Endometrium (tissue), 2 donors: ENCODE measurements around the gene IL18.

Experiments
- FAIRE-seq: peaks from 2 replicates; lab custom pipeline; 2012; peaks lifted over from hg19 to GRCh38; lab: Jason Lieb, UNC
- donor health status: control.
- donor health status: control.

Gene IL18

GRCh38 chr11:112121981-112122615 is 41.8 kb downstream of the IL18 start:
- no peak for FAIRE-seq

DNA sequence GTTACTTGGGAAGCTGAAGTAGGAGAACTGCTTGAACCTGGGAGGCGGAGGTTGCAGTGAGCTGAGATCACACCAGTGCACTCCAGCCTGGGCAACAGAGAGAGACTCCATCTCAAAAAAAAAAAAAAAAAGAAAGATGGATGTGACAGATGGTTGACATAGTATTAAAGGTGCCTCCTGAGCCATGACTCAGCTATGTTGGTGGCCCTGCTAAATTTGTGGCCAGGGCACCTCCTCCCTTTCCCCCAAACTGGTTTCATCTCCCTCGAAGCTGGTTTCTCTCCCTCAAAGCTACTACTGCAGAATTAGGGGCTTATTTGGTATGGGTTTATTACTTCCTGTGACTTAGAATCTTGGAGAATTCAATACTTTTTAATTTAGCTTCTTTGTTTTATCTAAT is 45.7 kb downstream of the IL18 start:
- no peak for FAIRE-seq

DNA sequence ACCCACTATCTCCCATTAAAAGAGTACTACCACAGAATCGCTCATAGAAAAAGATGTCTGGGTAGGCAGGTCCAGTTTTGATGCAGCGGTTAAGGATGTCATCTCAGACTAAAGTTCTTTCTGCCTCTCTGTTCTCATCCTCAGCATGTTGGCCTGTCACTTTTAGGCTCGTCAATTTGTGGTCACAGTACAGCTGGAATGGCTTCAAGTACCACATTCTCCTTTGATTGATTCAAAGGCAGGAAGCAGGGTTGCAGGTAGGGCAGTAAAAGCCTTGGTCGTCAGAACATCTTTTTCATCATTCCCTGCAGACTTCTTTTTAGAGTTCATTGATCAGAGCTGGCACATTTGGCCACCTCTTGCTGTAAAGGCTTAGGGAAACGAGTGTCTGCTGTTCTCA is 48.5 kb downstream of the IL18 start:
- no peak for FAIRE-seq

- no peak for FAIRE-seq
These were observed 49.4 kb downstream of the IL18 start for GRCh38 chr11:112114460-112114859.

DNA sequence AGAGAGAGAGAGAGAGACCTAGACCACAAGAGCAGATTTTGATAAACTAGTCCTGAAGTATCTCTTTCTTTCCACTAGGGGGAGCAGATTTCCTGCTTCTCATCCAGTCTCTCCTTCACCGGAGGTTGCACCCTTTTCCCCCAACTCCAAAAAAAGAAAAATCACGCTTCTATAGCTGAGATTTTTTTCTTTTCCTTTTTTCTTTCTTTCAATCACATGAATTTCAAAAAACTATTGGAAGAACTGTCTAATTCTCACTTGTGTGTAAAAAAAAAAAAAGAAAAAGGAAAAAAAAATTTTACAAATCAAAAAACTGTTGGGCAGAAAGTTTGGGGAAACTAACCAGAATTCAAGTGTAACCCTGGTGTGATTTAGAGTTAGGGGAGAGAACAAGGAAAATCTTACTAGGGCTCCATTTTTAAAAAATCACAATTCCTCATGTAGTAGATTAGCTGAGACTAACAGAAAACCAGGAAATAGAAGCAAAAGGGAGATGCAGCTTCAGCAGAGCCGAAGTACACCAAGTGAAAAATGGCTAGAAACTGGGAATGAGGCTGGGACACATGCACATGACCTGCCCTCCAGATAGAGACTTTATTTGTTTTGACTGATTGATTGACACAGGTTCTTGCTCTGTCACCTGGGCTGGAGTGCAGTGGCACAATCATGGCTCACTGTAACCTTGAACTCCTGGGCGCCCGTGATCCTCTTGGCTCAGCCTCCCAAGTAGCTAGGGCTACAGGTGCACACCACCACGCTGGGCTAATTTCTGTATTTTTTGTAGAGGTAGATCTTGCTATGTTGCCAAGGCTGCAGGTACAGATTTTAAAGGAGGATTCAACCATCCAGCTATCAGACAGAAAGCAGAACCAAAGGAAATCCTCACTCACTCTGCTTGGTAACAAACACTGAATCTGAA is 50.1 kb downstream of the IL18 start:
- no peak for FAIRE-seq

DNA sequence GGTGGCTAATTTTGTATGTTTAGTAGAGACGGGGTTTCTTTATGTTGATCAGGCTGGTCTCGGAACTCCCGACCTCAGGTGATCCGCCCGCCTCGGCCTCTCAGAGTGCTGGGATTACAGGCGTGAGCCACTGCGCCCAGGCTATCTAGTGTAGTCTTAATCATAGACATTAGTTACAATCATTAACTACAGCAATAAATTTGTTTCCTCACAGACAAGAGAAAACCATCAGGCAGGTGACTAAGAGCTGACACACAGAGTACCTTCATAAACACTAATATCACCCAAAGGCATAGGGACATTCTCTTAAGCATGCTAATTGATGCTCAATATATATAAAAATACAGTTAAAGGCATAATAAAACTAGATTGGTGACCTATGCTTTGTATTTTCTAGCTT is 57.8 kb downstream of the IL18 start:
- no peak for FAIRE-seq

GRCh38 chr11:112103446-112103845 is 60.4 kb downstream of the IL18 start:
- no peak for FAIRE-seq

DNA sequence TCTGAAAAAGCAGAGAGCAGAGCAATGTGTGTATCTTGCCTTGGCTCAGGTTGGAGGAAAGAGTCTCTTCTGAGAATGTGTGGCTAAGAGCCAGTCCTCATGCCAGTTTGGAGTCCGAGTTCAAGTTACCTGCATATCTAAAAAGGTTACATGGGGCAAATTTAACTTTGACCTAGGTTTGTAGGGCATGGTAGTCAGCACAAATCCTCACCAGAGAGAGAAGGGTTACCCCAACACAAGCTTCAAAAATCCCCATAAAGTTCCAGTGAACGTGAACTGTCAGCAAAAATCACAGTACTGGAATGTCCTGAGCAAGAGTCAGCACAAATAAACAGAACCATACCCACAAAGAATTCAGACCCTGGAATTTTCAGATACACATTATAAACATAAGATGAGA is 63.4 kb downstream of the IL18 start:
- FAIRE-seq: no peak

- FAIRE-seq: no peak
These were observed 66.0 kb downstream of the IL18 start for GRCh38 chr11:112097734-112098528.

- FAIRE-seq: no peak
These were observed 67.7 kb downstream of the IL18 start for GRCh38 chr11:112096194-112096593.

GRCh38 chr11:112095302-112095701 is 68.6 kb downstream of the IL18 start:
- FAIRE-seq: peak; percentile 74
